ENCODE data around the gene EMILIN2.
A peak's percentile ranks its signal among the peaks of the same experiment; 100 is the strongest.
"Not testable (repeated sequence)": the region's sequence is repeated elsewhere in the genome, so short reads cannot be mapped to it uniquely, and the experiment has no call there.

EMILIN2 gene

GRCh38 chr18:2846636-2847316 lies at the start of gene EMILIN2:
Gene EMILIN2, plus strand, starts transcription at chr18:2847006. Its CDS starts 183 bp downstream, at chr18:2847189.
- peak; percentile 26 for DNase-seq (ENCODE audit: low read depth)

GRCh38 chr18:2797951-2798350 lies 48.9 kb upstream of the EMILIN2 start:
- DNase-seq (ENCODE audit: low read depth), result no peak

GRCh38 chr18:2799369-2799768 lies 47.4 kb upstream of the EMILIN2 start:
- DNase-seq (ENCODE audit: low read depth), result no peak

GRCh38 chr18:2805970-2806943 lies 40.5 kb upstream of the EMILIN2 start:
- peak; percentile 59 for DNase-seq (ENCODE audit: low read depth)

GRCh38 chr18:2808640-2809039 lies 38.2 kb upstream of the EMILIN2 start:
- not testable (repeated sequence) for DNase-seq (ENCODE audit: low read depth)

- DNase-seq (ENCODE audit: low read depth), result not testable (repeated sequence)
These were observed 37.1 kb upstream of the EMILIN2 start for GRCh38 chr18:2809666-2810183.

- no peak for DNase-seq (ENCODE audit: low read depth)
These were observed 35.4 kb upstream of the EMILIN2 start for GRCh38 chr18:2811416-2811815.

GRCh38 chr18:2814928-2815327 lies 31.9 kb upstream of the EMILIN2 start:
- DNase-seq (ENCODE audit: low read depth), result no peak

- DNase-seq (ENCODE audit: low read depth), result no peak
These were observed 28.5 kb upstream of the EMILIN2 start for GRCh38 chr18:2818281-2818680.

- no peak for DNase-seq (ENCODE audit: low read depth)
These were observed 25.1 kb upstream of the EMILIN2 start for GRCh38 chr18:2821695-2822094.

- DNase-seq (ENCODE audit: low read depth), result no peak
These were observed 24.4 kb upstream of the EMILIN2 start for GRCh38 chr18:2822213-2822921.

- DNase-seq (ENCODE audit: low read depth), result no peak
These were observed 23.6 kb upstream of the EMILIN2 start for GRCh38 chr18:2823202-2823601.

- DNase-seq (ENCODE audit: low read depth), result no peak
These were observed 22.8 kb upstream of the EMILIN2 start for GRCh38 chr18:2823966-2824365.

- no peak for DNase-seq (ENCODE audit: low read depth)
These were observed 21.9 kb upstream of the EMILIN2 start for GRCh38 chr18:2824865-2825264.

- no peak for DNase-seq (ENCODE audit: low read depth)
These were observed 21.1 kb upstream of the EMILIN2 start for GRCh38 chr18:2825613-2826175.

GRCh38 chr18:2826581-2826980 lies 20.2 kb upstream of the EMILIN2 start:
- DNase-seq (ENCODE audit: low read depth), result peak; percentile 35

- peak; percentile 18 for DNase-seq (ENCODE audit: low read depth)
These were observed 19.7 kb upstream of the EMILIN2 start for GRCh38 chr18:2827061-2827460.

- DNase-seq (ENCODE audit: low read depth), result not testable (repeated sequence)
These were observed 10.7 kb upstream of the EMILIN2 start for GRCh38 chr18:2836118-2836517.

GRCh38 chr18:2837290-2837689 lies 9.5 kb upstream of the EMILIN2 start:
- not testable (repeated sequence) for DNase-seq (ENCODE audit: low read depth)

GRCh38 chr18:2839202-2839601 lies 7.6 kb upstream of the EMILIN2 start:
- DNase-seq (ENCODE audit: low read depth), result no peak

- DNase-seq (ENCODE audit: low read depth), result no peak
These were observed 6.3 kb upstream of the EMILIN2 start for GRCh38 chr18:2840521-2840920.

GRCh38 chr18:2843146-2843545 lies 3.7 kb upstream of the EMILIN2 start:
- no peak for DNase-seq (ENCODE audit: low read depth)

Measured in iris pigment epithelial cell (primary cell).